HL-60 (cell line): ENCODE measurements around the gene CDH23.

Experiments
- DNase-seq, 2 experiments: peaks; one replicate each; pipeline ENCODE4 v3.0.0-alpha.2; 2010 to 2020; ENCODE audit warnings: low read depth in 1 of 2, low spot score in 1 of 2
- H3K27ac ChIP-seq: fragments of 250-450 bp; sonication (Bioruptor Pico); replicated peaks from 2 replicates; pipeline ENCODE4 v1.5.1; 2020; ENCODE audit warnings: mild to moderate bottlenecking, moderate library complexity
- H3K27me3 ChIP-seq: fragments of 250-450 bp; sonication (Bioruptor Pico); 2 replicates; pipeline ENCODE4 v1.5.1; 2021; ENCODE audit warnings: mild to moderate bottlenecking, moderate library complexity; ENCODE audit not compliant: insufficient read depth, poor library complexity, severe bottlenecking
- H3K4me3 ChIP-seq: replicated peaks from 2 replicates; pipeline ENCODE4 v1.5.1; 2011; ENCODE audit warnings: mild to moderate bottlenecking, control low read depth, low read length; ENCODE audit not compliant: insufficient read depth
- CTCF ChIP-seq: IDR thresholded peaks from one replicate; pipeline ENCODE4 v1.5.1; 2011; ENCODE audit warnings: low read length, control low read depth, inconsistent platforms; ENCODE audit not compliant: insufficient read depth
- GABPA ChIP-seq: IDR thresholded peaks from 2 replicates; pipeline ENCODE4 v1.6.1; 2012; ENCODE audit warnings: low read depth
- POLR2AphosphoS5 ChIP-seq: IDR thresholded peaks from 2 replicates; pipeline ENCODE4 v1.6.1; 2012; ENCODE audit warnings: low read depth
- REST ChIP-seq: IDR thresholded peaks from 2 replicates; pipeline ENCODE4 v1.6.1; 2012; ENCODE audit warnings: low read depth; ENCODE audit not compliant: insufficient replicate concordance
- SPI1 ChIP-seq: IDR thresholded peaks from 2 replicates; pipeline ENCODE4 v1.6.1; 2012; ENCODE audit warnings: low read depth, mild to moderate bottlenecking, borderline replicate concordance

The CDH23 gene

GRCh38 chr10:71719042-71719441 lies 322.3 kb downstream of the CDH23 start:
- TF ChIP-seq CTCF = no peak
- TF ChIP-seq SPI1 = no peak
- TF ChIP-seq REST = no peak
- TF ChIP-seq POLR2AphosphoS5 = no peak
- no peak for TF ChIP-seq GABPA
- no peaks in the 10 kb centered on the region for H3K27me3 ChIP-seq
- H3K27ac ChIP-seq = no peak overlapping the region
- DNase-seq = no peak
- H3K4me3 ChIP-seq = no peak overlapping the region

- no peak for DNase-seq
- no peak within 1 kb of the TSS for H3K4me3 ChIP-seq
- H3K27ac ChIP-seq = no peak within 1 kb of the TSS
- H3K27me3 ChIP-seq = no peaks in the 10 kb centered on the region
- no peak for TF ChIP-seq REST
- no peak for TF ChIP-seq CTCF
- no peak for TF ChIP-seq SPI1
- TF ChIP-seq GABPA = no peak
Measured at GRCh38 chr10:71719464-71720201, 322.9 kb downstream of the CDH23 start, which contains the start of gene C10orf105. C10orf105 (minus strand) TSS chr10:71719778; CDS start chr10:71716337, 3,441 bp downstream.

GRCh38 chr10:71720288-71720687 lies 323.6 kb downstream of the CDH23 start:
- no peak for DNase-seq
- H3K4me3 ChIP-seq = no peak overlapping the region
- no peak overlapping the region for H3K27ac ChIP-seq
- H3K27me3 ChIP-seq = no peaks in the 10 kb centered on the region
- TF ChIP-seq POLR2AphosphoS5 = no peak
- TF ChIP-seq GABPA = no peak
- no peak for TF ChIP-seq CTCF
- TF ChIP-seq SPI1 = no peak
- no peak for TF ChIP-seq REST
